ENCODE measurements around the gene ADAMTSL1. TPM values are rescaled to one million over a fixed set of nuclear protein-coding genes. Genes with fewer than 3 reads are reported as not detected.

ADAMTSL1 gene
- total RNA-seq, 1 experiment from 2014 or later = not detected

DNA sequence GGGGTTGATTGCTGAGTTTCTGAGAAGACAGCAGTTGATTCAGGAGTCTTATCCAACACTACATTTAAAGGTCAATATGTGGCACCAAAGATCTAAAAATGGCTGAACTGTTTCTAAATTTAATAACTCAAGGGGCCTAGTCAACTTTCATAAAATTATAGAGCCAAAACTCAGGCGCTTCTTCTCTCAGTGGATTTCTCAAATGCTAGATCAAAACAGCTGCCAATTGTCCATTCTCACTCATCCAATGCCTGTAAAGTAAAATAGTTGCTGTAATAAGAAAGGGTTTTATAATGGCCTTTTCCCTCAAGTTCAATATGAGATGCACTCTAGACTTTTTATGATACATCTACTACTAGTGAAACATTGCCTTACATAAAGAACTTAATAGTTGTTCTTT, 26.5 kb downstream of the ADAMTSL1 start:
- POLR2A ChIA-PET = no interaction called here
- intact Hi-C loops (cut with micrococcal nuclease; ENCODE audit: unreplicated experiment) = no loop called here

DNA sequence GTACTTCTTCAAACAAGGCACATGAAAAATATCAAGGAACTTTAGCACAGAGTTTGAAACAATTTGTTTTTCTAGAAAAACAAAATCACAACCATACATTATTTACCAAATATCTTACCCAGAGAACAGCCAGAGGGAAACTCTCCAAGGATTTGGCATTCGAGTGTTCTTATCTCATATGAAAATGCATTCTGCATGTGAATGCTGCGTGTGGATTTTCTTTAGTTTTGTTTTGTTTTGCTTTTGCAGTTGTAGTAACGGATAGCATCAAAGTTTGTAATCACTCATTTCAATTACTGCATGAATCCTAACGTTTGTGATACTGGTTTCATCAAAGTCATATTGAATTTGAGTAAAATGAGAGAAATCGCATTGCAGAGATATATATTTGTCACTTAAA, 28.0 kb downstream of the ADAMTSL1 start:
- Histone ChIP-seq H3K27ac (ENCODE audit: low read length) (no peak overlapping the region), H3K36me3 (ENCODE audit: control insufficient read depth, insufficient read depth, low read length) (no peaks in the 10 kb centered on the region), H3K9me3 (ENCODE audit: control insufficient read depth, insufficient read depth, low read depth, low read length) (no peaks in the 10 kb centered on the region), H3K4me3 (ENCODE audit: low read depth in 2 of 2, low read length in 2 of 2) (no peak overlapping the region), H3K4me1 (ENCODE audit: control insufficient read depth, insufficient read depth, low read length) (no peaks in the 10 kb centered on the region), H3K27me3 (ENCODE audit: control insufficient read depth, insufficient read depth, low read length) (no peaks in the 10 kb centered on the region)
- POLR2A ChIA-PET = no interaction called here
- CTCF ChIA-PET = no interaction called here
- in situ Hi-C loops (cut with HindIII; ENCODE audit: low pct_unique_long_range_greater_than_20kb, low sequenced_read_pairs) (no loop called here), intact Hi-C loops (cut with micrococcal nuclease; ENCODE audit: unreplicated experiment) (no loop called here)
- BruUV-seq (replicated peaks) = no TSS peak
- no peak for ATAC-seq
- DNase-seq (ENCODE audit: low read depth, low spot score) = no peak
- TF ChIP-seq, protein P1, sequence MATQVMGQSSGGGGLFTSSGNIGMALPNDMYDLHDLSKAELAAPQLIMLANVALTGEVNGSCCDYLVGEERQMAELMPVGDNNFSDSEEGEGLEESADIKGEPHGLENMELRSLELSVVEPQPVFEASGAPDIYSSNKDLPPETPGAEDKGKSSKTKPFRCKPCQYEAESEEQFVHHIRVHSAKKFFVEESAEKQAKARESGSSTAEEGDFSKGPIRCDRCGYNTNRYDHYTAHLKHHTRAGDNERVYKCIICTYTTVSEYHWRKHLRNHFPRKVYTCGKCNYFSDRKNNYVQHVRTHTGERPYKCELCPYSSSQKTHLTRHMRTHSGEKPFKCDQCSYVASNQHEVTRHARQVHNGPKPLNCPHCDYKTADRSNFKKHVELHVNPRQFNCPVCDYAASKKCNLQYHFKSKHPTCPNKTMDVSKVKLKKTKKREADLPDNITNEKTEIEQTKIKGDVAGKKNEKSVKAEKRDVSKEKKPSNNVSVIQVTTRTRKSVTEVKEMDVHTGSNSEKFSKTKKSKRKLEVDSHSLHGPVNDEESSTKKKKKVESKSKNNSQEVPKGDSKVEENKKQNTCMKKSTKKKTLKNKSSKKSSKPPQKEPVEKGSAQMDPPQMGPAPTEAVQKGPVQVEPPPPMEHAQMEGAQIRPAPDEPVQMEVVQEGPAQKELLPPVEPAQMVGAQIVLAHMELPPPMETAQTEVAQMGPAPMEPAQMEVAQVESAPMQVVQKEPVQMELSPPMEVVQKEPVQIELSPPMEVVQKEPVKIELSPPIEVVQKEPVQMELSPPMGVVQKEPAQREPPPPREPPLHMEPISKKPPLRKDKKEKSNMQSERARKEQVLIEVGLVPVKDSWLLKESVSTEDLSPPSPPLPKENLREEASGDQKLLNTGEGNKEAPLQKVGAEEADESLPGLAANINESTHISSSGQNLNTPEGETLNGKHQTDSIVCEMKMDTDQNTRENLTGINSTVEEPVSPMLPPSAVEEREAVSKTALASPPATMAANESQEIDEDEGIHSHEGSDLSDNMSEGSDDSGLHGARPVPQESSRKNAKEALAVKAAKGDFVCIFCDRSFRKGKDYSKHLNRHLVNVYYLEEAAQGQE (IDR thresholded peaks at IDR 0.05; ENCODE audit: insufficient read depth in 1 of 2, low read depth in 2 of 2, low read length in 1 of 2) = no peak
- no peak for TF ChIP-seq TCF7L2 (IDR thresholded peaks at IDR 0.05; ENCODE audit: low read depth, low read length)
- TF ChIP-seq POLR2AphosphoS5 (IDR thresholded peaks at IDR 0.05; ENCODE audit: low read depth, low read length) = no peak
- TF ChIP-seq, protein P2, sequence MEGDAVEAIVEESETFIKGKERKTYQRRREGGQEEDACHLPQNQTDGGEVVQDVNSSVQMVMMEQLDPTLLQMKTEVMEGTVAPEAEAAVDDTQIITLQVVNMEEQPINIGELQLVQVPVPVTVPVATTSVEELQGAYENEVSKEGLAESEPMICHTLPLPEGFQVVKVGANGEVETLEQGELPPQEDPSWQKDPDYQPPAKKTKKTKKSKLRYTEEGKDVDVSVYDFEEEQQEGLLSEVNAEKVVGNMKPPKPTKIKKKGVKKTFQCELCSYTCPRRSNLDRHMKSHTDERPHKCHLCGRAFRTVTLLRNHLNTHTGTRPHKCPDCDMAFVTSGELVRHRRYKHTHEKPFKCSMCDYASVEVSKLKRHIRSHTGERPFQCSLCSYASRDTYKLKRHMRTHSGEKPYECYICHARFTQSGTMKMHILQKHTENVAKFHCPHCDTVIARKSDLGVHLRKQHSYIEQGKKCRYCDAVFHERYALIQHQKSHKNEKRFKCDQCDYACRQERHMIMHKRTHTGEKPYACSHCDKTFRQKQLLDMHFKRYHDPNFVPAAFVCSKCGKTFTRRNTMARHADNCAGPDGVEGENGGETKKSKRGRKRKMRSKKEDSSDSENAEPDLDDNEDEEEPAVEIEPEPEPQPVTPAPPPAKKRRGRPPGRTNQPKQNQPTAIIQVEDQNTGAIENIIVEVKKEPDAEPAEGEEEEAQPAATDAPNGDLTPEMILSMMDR (IDR thresholded peaks at IDR 0.05) = no peak
- no peak for TF ChIP-seq SIN3A (IDR thresholded peaks at IDR 0.05; ENCODE audit: borderline replicate concordance, insufficient read depth, low read depth, low read length)

More for the DNA sequence above, 26.5 kb downstream of the ADAMTSL1 start:
- DNase-seq (ENCODE audit: low read depth, low spot score) = no peak
- Histone ChIP-seq H3K27me3 (ENCODE audit: control insufficient read depth, insufficient read depth, low read length) (no peaks in the 10 kb centered on the region), H3K36me3 (ENCODE audit: control insufficient read depth, insufficient read depth, low read length) (no peaks in the 10 kb centered on the region), H3K27ac (ENCODE audit: low read length) (no peak overlapping the region), H3K9me3 (ENCODE audit: control insufficient read depth, insufficient read depth, low read depth, low read length) (no peaks in the 10 kb centered on the region), H3K4me1 (ENCODE audit: control insufficient read depth, insufficient read depth, low read length) (no peaks in the 10 kb centered on the region), H3K4me3 (ENCODE audit: low read depth in 2 of 2, low read length in 2 of 2) (no peak overlapping the region)
- TF ChIP-seq, protein P1 (IDR thresholded peaks at IDR 0.05; ENCODE audit: insufficient read depth in 1 of 2, low read depth in 2 of 2, low read length in 1 of 2) = no peak
- TF ChIP-seq, protein P2 (IDR thresholded peaks at IDR 0.05) = no peak
- no peak for TF ChIP-seq POLR2AphosphoS5 (IDR thresholded peaks at IDR 0.05; ENCODE audit: low read depth, low read length)
- TF ChIP-seq TCF7L2 (IDR thresholded peaks at IDR 0.05; ENCODE audit: low read depth, low read length) = no peak
- TF ChIP-seq SIN3A (IDR thresholded peaks at IDR 0.05; ENCODE audit: borderline replicate concordance, insufficient read depth, low read depth, low read length) = no peak
- CTCF ChIA-PET = no interaction called here
- no TSS peak for BruUV-seq (replicated peaks)
- no peak for ATAC-seq
- in situ Hi-C loops (cut with HindIII; ENCODE audit: low pct_unique_long_range_greater_than_20kb, low sequenced_read_pairs) = no loop called here

Data from Panc1 (cell line).